Liver (tissue), 3 donors: ENCODE measurements around the gene NR4A1.

Source experiments
- CTCF ChIP-seq: fragments of 150-350 bp; IDR thresholded peaks from 2 replicates; pipeline ENCODE4 v1.5.1; 2017; ENCODE audit warnings: improper control_type of control experiment, low read depth, low read length; ENCODE audit not compliant: missing input control
- JUND ChIP-seq, 2 donors: IDR thresholded peaks; 2 replicates each; pipeline ENCODE4 v1.6.1; 2016; ENCODE audit warnings: antibody characterized with exemption in 2 of 2
- MAX ChIP-seq: IDR thresholded peaks from 2 replicates; pipeline ENCODE4 v1.6.1; 2016; ENCODE audit warnings: antibody characterized with exemption
- RAD21 ChIP-seq, 2 donors: IDR thresholded peaks; 2 replicates each; pipeline ENCODE4 v1.6.1; 2016; ENCODE audit warnings: antibody characterized with exemption in 2 of 2, mild to moderate bottlenecking in 2 of 2
- YY1 ChIP-seq: IDR thresholded peaks from 2 replicates; pipeline ENCODE4 v1.6.1; 2016; ENCODE audit warnings: antibody characterized with exemption, mild to moderate bottlenecking
- donor health status: healthy.
- donor health status: healthy.

- TF ChIP-seq CTCF (no peak), RAD21 (IDR thresholded peaks at IDR 0.05) (no peak), YY1 (no peak), MAX (no peak), JUND (IDR thresholded peaks at IDR 0.05) (no peak)
These were observed 9.5 kb upstream of the NR4A1 start for GRCh38 chr12:52041695-52042123.
